Smooth muscle cell (in vitro differentiated cells): ENCODE data around the gene UBAP2. TPM values are rescaled to one million over a fixed set of nuclear protein-coding genes. Genes with fewer than 3 reads are reported as not detected.

Experiments
- DNase-seq: peaks from one replicate; lab custom pipeline; 2025; ENCODE audit not compliant: unreplicated experiment; lab: John Stamatoyannopoulos, UW
- H2AFZ ChIP-seq: fragments of 200-600 bp; sonication (generic); 2 replicates; pipeline ENCODE4 v1.6.0; 2016; ENCODE audit warnings: antibody characterized with exemption, low read depth, mild to moderate bottlenecking
- H3F3A ChIP-seq: fragments of 200-600 bp; sonication (generic); 2 replicates; pipeline ENCODE4 v1.6.0; 2017; ENCODE audit warnings: antibody characterized with exemption, low read depth
- H3K27ac ChIP-seq: fragments of 200-600 bp; sonication (generic); 2 replicates; pipeline ENCODE4 v1.5.1; 2016; ENCODE audit warnings: low read depth, mild to moderate bottlenecking
- H3K27me3 ChIP-seq: fragments of 200-600 bp; sonication (generic); 2 replicates; pipeline ENCODE4 v1.6.1; 2016; ENCODE audit warnings: low read depth, mild to moderate bottlenecking
- H3K36me3 ChIP-seq: fragments of 200-600 bp; sonication (generic); 2 replicates; pipeline ENCODE4 v1.5.1; 2016; ENCODE audit warnings: low read depth
- H3K4me1 ChIP-seq: fragments of 200-600 bp; sonication (generic); 2 replicates; pipeline ENCODE4 v1.5.1; 2016; ENCODE audit warnings: low read depth
- H3K4me2 ChIP-seq: fragments of 200-600 bp; sonication (generic); 2 replicates; pipeline ENCODE4 v1.6.0; 2016; ENCODE audit warnings: mild to moderate bottlenecking
- H3K4me3 ChIP-seq: fragments of 200-600 bp; sonication (generic); 2 replicates; pipeline ENCODE4 v1.5.1; 2016; ENCODE audit warnings: mild to moderate bottlenecking
- H3K79me2 ChIP-seq: fragments of 200-600 bp; sonication (generic); 2 replicates; pipeline ENCODE4 v1.6.0; 2016; ENCODE audit warnings: low read depth, mild to moderate bottlenecking
- H3K9ac ChIP-seq: fragments of 200-600 bp; sonication (generic); 2 replicates; pipeline ENCODE4 v1.6.0; 2016; ENCODE audit warnings: low read depth
- H3K9me3 ChIP-seq: fragments of 200-600 bp; sonication (generic); replicated peaks from 2 replicates; pipeline ENCODE4 v1.5.1; 2016; ENCODE audit warnings: low read depth
- H4K20me1 ChIP-seq: fragments of 200-600 bp; sonication (generic); 2 replicates; pipeline ENCODE4 v1.6.0; 2016; ENCODE audit warnings: low read depth
- CTCF ChIP-seq: fragments of 200-600 bp; sonication (generic); IDR thresholded peaks from 2 replicates; pipeline ENCODE4 v1.5.1; 2017; ENCODE audit warnings: borderline replicate concordance, mild to moderate bottlenecking, antibody characterized with exemption; ENCODE audit not compliant: insufficient read depth, poor library complexity, severe bottlenecking
- whole genome bisulfite sequencing: methylation state at CpG from one replicate; pipeline ENCODE4 v1.1.7; 2016; ENCODE audit warnings: low lambda C conversion rate; 5-methylcytosine and 5-hydroxymethylcytosine counted together
- polyA plus RNA-seq: library from polyadenylated mRNA; unstranded; fragments of >200 nt; fragmentation: Nextera tagmentation; extraction: Ambion mirVana; gene quantifications from 2 replicates; pipeline ENCODE4 v1.2.1, GENCODE V29; 2016
- small RNA-seq: library from RNA; depleted of rRNA; stranded (forward); fragments of <200 nt; gene quantifications from one replicate; pipeline ENCODE3, GENCODE V24; 2014
- total RNA-seq: library from RNA; depleted of rRNA; stranded (reverse); fragments of >200 nt; gene quantifications from 2 replicates; pipeline ENCODE4 v1.2.3, GENCODE V29; 2014

The UBAP2 gene
- total and polyA plus RNA-seq, 2 experiments from 2014 or later = 19.5 to 20.4 TPM

- Histone ChIP-seq H3K9me3 (no peaks in the 10 kb centered on the region), H3K36me3 (no peaks in the 10 kb centered on the region), H3F3A (no peaks in the 10 kb centered on the region), H3K4me2 (no peak overlapping the region), H3K27me3 (no peaks in the 10 kb centered on the region), H3K9ac (no peak overlapping the region), H4K20me1 (peaks cover 100% of the 10 kb centered on the region), H3K27ac (no peak overlapping the region), H3K79me2 (peaks cover 100% of the 10 kb centered on the region), H3K4me3 (no peak overlapping the region), H2AFZ (no peak overlapping the region), H3K4me1 (no peaks in the 10 kb centered on the region)
- 77% methylated on average over 7 of the region's 7 CpGs for WGBS
- TF ChIP-seq CTCF = no peak
- no peak for DNase-seq
These were observed 169.9 kb downstream of the UBAP2 start for GRCh38 chr9:33878691-33879366.

GRCh38 chr9:33877727-33878489 lies 170.8 kb downstream of the UBAP2 start:
- H4K20me1 ChIP-seq = peaks cover 100% of the 10 kb centered on the region
- H3K79me2 ChIP-seq = peaks cover 100% of the 10 kb centered on the region
- TF ChIP-seq CTCF = no peak
- H3K9me3 ChIP-seq = no peaks in the 10 kb centered on the region
- WGBS = 93% methylated on average over 10 of the region's 10 CpGs
- no peak overlapping the region for H2AFZ ChIP-seq
- no peak for DNase-seq
- no peaks in the 10 kb centered on the region for H3F3A ChIP-seq
- no peak overlapping the region for H3K4me3 ChIP-seq
- H3K4me2 ChIP-seq = no peak overlapping the region
- no peaks in the 10 kb centered on the region for H3K36me3 ChIP-seq
- peak overlapping the region; percentile 18 for H3K27ac ChIP-seq
- no peaks in the 10 kb centered on the region for H3K4me1 ChIP-seq
- H3K27me3 ChIP-seq = no peaks in the 10 kb centered on the region
- H3K9ac ChIP-seq = no peak overlapping the region

Small RNA genes within 50 kb of the gene (small RNA-seq; reads per million reads assigned to genes)
- gene RN7SKP114 (not detected), gene SNORD121A (177 reads per million, percentile 99 among the genes with 10 or more reads in this experiment), gene SNORD121B (not detected)

Other genes starting within 250 kb of the UBAP2 start
- 39.1 and 43.5 TPM in 2 replicates for gene UBE2R2, start 231.7 kb downstream of the UBAP2 start, total RNA-seq
- gene UBE2R2, start 231.7 kb downstream of the UBAP2 start, polyA plus RNA-seq = 43.2 and 44.2 TPM in 2 replicates
- 23.4 and 26.5 TPM in 2 replicates for gene DCAF12, start 77.8 kb upstream of the UBAP2 start, total RNA-seq
- gene DCAF12, start 77.8 kb upstream of the UBAP2 start, polyA plus RNA-seq = 16.1 and 20.3 TPM in 2 replicates
- gene UBAP1, start 130.2 kb upstream of the UBAP2 start, total RNA-seq = 36.6 and 45.0 TPM in 2 replicates
- gene UBAP1, start 130.2 kb upstream of the UBAP2 start, polyA plus RNA-seq = 49.9 and 55.0 TPM in 2 replicates